Esophagus (tissue), 2 donors: ENCODE data around the gene SULT4A1. TPM values are rescaled to one million over a fixed set of nuclear protein-coding genes. Genes with fewer than 3 reads are reported as not detected.
"Not testable (repeated sequence)": the region's sequence is repeated elsewhere in the genome, so short reads cannot be mapped to it uniquely, and the experiment has no call there.

Experiments
- H3K27ac ChIP-seq, 2 donors: one replicate each; pipeline ENCODE4 v1.5.1; 2013; ENCODE audit warnings: low read depth in 2 of 2, mild to moderate bottlenecking in 2 of 2, inconsistent platforms in 1 of 2, low read length in 1 of 2, moderate library complexity in 1 of 2
- H3K27me3 ChIP-seq, 2 donors: one replicate each; pipeline ENCODE4 v1.6.1; 2013; ENCODE audit warnings: low read length in 2 of 2, control low read depth in 1 of 2, mild to moderate bottlenecking in 1 of 2; ENCODE audit not compliant: insufficient read depth in 2 of 2, control insufficient read depth in 1 of 2
- H3K36me3 ChIP-seq, 2 donors: one replicate each; pipeline ENCODE4 v1.6.1; 2013; ENCODE audit warnings: low read length in 1 of 2; ENCODE audit not compliant: control insufficient read depth in 2 of 2, insufficient read depth in 2 of 2
- H3K4me1 ChIP-seq, 2 donors: one replicate each; pipeline ENCODE4 v1.6.1; 2013; ENCODE audit warnings: low read length in 1 of 2; ENCODE audit not compliant: control insufficient read depth in 2 of 2, insufficient read depth in 2 of 2
- H3K4me3 ChIP-seq, 2 donors: one replicate each; pipeline ENCODE4 v1.5.1; 2013; ENCODE audit warnings: low read length in 2 of 2, mild to moderate bottlenecking in 2 of 2, low read depth in 1 of 2, moderate library complexity in 1 of 2
- H3K9me3 ChIP-seq, 2 donors: one replicate each; pipeline ENCODE4 v1.6.1; 2013; ENCODE audit warnings: mild to moderate bottlenecking in 2 of 2, low read depth in 1 of 2, low read length in 1 of 2, moderate library complexity in 1 of 2; ENCODE audit not compliant: control insufficient read depth in 2 of 2, insufficient read depth in 1 of 2
- WGBS, 2 donors: extraction: QIAGEN DNeasy Blood & Tissue Kit; methylation state at CpG; one replicate each; pipeline ENCODE4 v1.1.7; 2013; 5-methylcytosine and 5-hydroxymethylcytosine counted together
- polyA plus RNA-seq, 2 donors: library from polyadenylated mRNA; stranded (reverse); fragments of 200-250 nt; gene quantifications; one replicate each; pipeline ENCODE4 v1.2.3, GENCODE V29; 2013
- donor health status: healthy with polysubstance abuse.
- donor health status: Bipolar disorder and iron deficiency.

SULT4A1 gene
- polyA plus RNA-seq, 2 donors: 0.01 TPM; not detected in 1

GRCh38 chr22:43869001-43869400 lies 6.7 kb upstream of the SULT4A1 start:
- H3K36me3 ChIP-seq, H3K27me3 ChIP-seq, H3K4me1 ChIP-seq, H3K9me3 ChIP-seq, H3K27ac ChIP-seq, H3K4me3 ChIP-seq: not testable (repeated sequence)
- 74 to 75% methylated on average over 4 of the region's 4 CpGs for WGBS, 2 donors

- Histone ChIP-seq H3K4me1 (no peaks in the 10 kb centered on the region), H3K36me3 (no peaks in the 10 kb centered on the region), H3K4me3 (no peak overlapping the region), H3K27ac (no peak overlapping the region), H3K27me3 (no peaks in the 10 kb centered on the region), H3K9me3 (no peaks in the 10 kb centered on the region)
- 8 to 10% methylated on average over 11 of the region's 11 CpGs for WGBS, 2 donors
Observed at GRCh38 chr22:43867839-43868635, 5.7 kb upstream of the SULT4A1 start.

GRCh38 chr22:43862882-43863202 lies 529 bp upstream of the SULT4A1 start:
- Histone ChIP-seq H3K4me1 (peaks cover 0 to 7% of the 10 kb centered on the region in 2 donors), H3K27me3 (peaks cover 0 to 4% of the 10 kb centered on the region in 2 donors), H3K4me3 (no peak overlapping the region), H3K9me3 (no peaks in the 10 kb centered on the region), H3K36me3 (no peaks in the 10 kb centered on the region), H3K27ac (no peak overlapping the region)
- WGBS, 2 donors: 57% methylated on average over 11 of the region's 11 CpGs

GRCh38 chr22:43861529-43861928 lies 784 bp downstream of the SULT4A1 start:
- Histone ChIP-seq H3K27me3 (peaks cover 0 to 4% of the 10 kb centered on the region in 2 donors), H3K4me3 (no peak overlapping the region), H3K4me1 (peaks cover 0 to 7% of the 10 kb centered on the region in 2 donors), H3K36me3 (no peaks in the 10 kb centered on the region), H3K27ac (no peak overlapping the region), H3K9me3 (peaks cover 0 to 2% of the 10 kb centered on the region in 2 donors)
- 33 to 55% methylated on average over 9 of the region's 9 CpGs for WGBS, 2 donors

GRCh38 chr22:43860831-43861230 lies 1.5 kb downstream of the SULT4A1 start:
- peaks cover 0 to 7% of the 10 kb centered on the region in 2 donors for H3K4me1 ChIP-seq
- 72 to 79% methylated on average over 12 of the region's 12 CpGs for WGBS, 2 donors
- H3K27me3 ChIP-seq: peaks cover 0 to 4% of the 10 kb centered on the region in 2 donors
- H3K36me3 ChIP-seq: no peaks in the 10 kb centered on the region
- peaks cover 0 to 5% of the 10 kb centered on the region in 2 donors for H3K9me3 ChIP-seq
- H3K4me3 ChIP-seq: no peak overlapping the region
- no peak overlapping the region for H3K27ac ChIP-seq

GRCh38 chr22:43860126-43860525 lies 2.2 kb downstream of the SULT4A1 start:
- 81 to 83% methylated on average over 11 of the region's 11 CpGs for WGBS, 2 donors
- Histone ChIP-seq H3K27me3 (peaks cover 0 to 4% of the 10 kb centered on the region in 2 donors), H3K9me3 (peaks cover 0 to 5% of the 10 kb centered on the region in 2 donors), H3K27ac (no peak overlapping the region), H3K4me1 (peaks cover 0 to 7% of the 10 kb centered on the region in 2 donors), H3K36me3 (no peaks in the 10 kb centered on the region), H3K4me3 (no peak overlapping the region)

GRCh38 chr22:43859621-43860020 lies 2.7 kb downstream of the SULT4A1 start:
- Histone ChIP-seq H3K4me3 (no peak overlapping the region), H3K27ac (no peak overlapping the region), H3K9me3 (peaks cover 0 to 5% of the 10 kb centered on the region in 2 donors), H3K4me1 (peaks cover 0 to 7% of the 10 kb centered on the region in 2 donors), H3K27me3 (peaks cover 0 to 4% of the 10 kb centered on the region in 2 donors), H3K36me3 (no peaks in the 10 kb centered on the region)
- WGBS, 2 donors: 83 to 85% methylated on average over 14 of the region's 14 CpGs

- 83 to 84% methylated on average over 7 of the region's 7 CpGs for WGBS, 2 donors
- Histone ChIP-seq H3K36me3 (no peaks in the 10 kb centered on the region), H3K9me3 (peaks cover 0 to 5% of the 10 kb centered on the region in 2 donors), H3K27me3 (peaks cover 0 to 4% of the 10 kb centered on the region in 2 donors), H3K4me3 (no peak overlapping the region), H3K27ac (no peak overlapping the region), H3K4me1 (peaks cover 0 to 7% of the 10 kb centered on the region in 2 donors)
Observed at GRCh38 chr22:43859176-43859575, 3.1 kb downstream of the SULT4A1 start.

GRCh38 chr22:43858156-43858895 lies 4.0 kb downstream of the SULT4A1 start:
- H3K36me3 ChIP-seq: no peaks in the 10 kb centered on the region
- peaks cover 0 to 4% of the 10 kb centered on the region in 2 donors for H3K27me3 ChIP-seq
- no peak overlapping the region for H3K4me3 ChIP-seq
- WGBS, 2 donors: 56 to 68% methylated on average over 11 of the region's 11 CpGs
- H3K4me1 ChIP-seq: peaks cover 3 to 7% of the 10 kb centered on the region in 2 donors
- H3K9me3 ChIP-seq: peaks cover 0 to 5% of the 10 kb centered on the region in 2 donors
- no peak overlapping the region for H3K27ac ChIP-seq
